AML-193 (cell line): ENCODE results near the gene SLC9A9.

Experiments
- DNase-seq, 2 experiments: peaks; one replicate each; lab custom pipeline; 2025; lab: John Stamatoyannopoulos, UW

Gene SLC9A9

GRCh38 chr3:143247073-143247472, 601.2 kb downstream of the SLC9A9 start:
- no peak for DNase-seq

GRCh38 chr3:143245692-143246091, 602.6 kb downstream of the SLC9A9 start:
- no peak for DNase-seq

DNA sequence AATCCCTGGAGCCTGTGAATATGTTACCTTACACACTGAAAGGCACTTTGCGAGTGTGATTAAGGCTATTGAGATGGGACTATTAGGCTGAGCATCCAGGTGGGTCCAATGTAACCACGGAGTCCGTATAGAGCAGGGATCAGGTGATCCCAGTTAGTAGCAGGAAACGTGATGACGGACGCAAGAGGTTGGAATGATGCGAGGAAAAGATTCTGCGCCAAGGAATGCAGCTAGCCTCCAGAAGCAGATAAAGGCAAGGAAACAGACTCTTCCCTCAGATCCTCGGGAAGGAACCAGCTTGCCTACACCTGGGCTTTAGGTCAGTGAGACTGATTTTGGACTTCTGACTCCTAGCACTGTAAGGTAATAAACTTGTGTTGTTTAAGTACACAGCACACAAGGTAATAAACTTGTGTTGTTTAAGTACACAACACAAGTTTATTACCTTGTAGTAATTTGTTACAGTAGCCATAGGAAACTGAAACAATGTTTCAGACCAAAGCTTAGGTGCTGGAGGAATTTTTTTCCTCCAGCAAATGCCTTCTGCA, 603.7 kb downstream of the SLC9A9 start:
- no peak for DNase-seq

DNA sequence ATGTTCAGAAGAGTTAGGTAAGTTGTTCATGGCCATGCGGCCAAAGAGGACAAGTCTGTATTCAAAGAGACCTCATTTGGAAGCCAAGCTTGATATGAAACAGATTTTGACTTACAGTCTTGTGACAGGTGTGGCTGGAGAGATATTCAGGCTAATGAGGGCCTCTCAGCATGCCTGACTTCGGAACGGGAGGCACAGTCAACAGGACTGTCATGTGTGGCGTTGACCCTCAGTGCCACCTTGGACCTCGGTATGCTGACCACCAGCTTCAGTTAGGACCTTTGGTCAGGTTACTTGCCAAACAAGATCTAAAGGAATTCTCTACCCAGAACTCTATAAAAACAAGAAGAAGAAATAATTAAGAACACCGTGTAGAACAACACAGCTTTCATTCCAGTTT, 604.6 kb downstream of the SLC9A9 start:
- DNase-seq = no peak

DNA sequence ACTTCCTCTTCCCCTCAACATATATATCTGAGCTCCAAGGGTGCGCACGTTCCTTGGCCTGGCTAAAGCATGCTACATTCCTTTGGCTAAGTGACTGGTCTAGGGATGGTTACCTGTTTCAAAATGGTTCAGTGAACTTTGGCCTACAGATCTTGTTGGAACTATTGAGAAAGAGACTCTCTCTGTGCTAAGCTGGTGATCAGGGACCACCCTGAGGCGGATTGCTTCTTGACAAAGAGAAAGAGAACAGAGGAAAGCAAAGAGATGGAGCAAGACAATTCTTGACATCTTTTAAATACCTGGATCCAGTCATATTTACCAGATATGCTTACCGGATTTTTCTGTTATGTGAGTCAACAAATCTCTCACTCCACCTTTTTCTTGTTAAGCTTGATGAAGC, 605.6 kb downstream of the SLC9A9 start:
- DNase-seq = no peak

- no peak for DNase-seq
Measured at GRCh38 chr3:143242101-143242500, 606.2 kb downstream of the SLC9A9 start.

DNA sequence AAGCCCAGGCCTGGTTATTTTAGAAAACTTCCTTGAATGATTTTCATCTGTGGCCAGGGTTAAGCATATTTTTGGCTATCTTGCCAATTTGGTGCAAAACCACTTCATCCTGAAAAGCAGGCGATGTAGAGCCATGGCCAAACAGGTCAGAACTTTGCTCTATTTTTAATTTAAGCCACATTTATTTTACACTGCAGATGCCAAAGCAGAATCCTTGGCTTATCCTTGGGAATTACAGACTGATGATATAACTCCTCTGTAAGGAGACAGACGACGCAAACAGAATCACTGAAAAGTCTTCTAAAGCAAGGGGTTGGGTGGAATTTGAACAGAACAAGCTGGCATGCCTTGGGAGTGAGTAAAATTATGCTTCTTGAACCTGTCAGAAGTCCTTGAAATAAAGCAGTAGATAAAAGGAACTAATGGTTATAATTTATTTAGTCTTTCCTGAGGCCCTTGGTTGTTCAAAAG, 606.8 kb downstream of the SLC9A9 start:
- DNase-seq = no peak

GRCh38 chr3:143240886-143241285, 607.4 kb downstream of the SLC9A9 start:
- DNase-seq = no peak

GRCh38 chr3:143239031-143239430, 609.2 kb downstream of the SLC9A9 start:
- no peak for DNase-seq

GRCh38 chr3:143237077-143237627, 611.1 kb downstream of the SLC9A9 start:
- DNase-seq = no peak

DNA sequence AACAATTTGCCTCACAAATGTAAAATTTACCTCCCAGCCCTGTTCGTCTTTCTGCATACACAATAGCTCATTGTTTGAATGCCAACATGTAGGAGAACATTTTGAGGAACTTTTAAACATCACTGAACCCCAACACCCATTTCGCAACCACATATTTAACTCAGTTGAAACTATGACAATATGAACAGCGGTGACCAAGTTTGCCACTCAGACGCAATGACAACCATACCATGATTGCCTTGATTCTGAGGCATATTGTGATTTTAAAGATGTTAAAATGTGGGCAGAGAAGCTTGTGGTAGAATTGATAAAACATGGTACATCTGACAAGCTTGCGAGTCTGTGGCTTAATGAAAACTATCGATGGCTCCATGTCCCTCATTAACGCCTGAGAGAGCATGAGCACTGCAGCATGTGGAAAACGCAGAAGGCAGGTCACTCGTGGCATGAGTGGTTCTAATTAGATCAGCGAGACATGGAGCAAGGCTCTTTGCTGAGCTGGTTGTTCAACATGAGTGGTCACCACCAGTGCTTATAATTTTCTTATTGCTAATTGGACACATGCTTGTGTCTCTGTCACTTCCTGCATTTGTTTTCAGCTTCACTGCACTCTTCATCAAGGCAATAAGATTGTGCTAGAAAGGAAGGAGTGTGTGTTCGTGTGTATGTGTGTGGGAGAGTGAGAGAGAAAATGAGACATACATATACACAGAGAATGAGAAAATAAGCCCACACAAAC, 611.9 kb downstream of the SLC9A9 start:
- DNase-seq = peak; percentile 57 to 59

DNA sequence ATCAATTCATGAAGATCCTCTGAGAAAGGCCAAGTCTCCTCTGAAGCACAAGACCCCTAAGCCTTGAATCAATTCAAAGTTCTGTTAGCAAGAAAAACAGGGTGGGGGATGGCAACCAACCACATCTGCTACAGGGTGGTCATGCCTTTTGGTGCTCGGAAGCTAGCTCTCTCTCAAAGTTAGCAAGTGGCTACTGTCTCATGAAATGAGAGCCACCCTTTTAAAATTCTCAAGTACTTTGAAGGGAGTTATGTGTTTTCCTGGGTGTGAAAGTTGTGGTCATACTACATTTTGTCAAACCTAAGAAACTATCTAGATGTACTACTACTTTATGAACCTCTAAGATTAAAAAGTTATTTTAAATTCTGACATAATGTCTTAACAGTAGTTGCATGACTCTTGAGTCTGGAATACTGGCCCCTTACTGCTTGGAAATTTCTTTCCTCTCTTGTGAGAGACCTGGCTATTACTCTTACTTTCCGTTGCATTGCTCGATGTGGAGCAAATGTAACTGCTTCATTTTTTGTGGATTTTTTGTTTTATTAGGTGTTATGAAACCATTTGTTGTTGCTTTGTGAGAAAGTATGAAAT, 612.6 kb downstream of the SLC9A9 start:
- DNase-seq = no peak

- DNase-seq = no peak
Measured at GRCh38 chr3:143234526-143234925, 613.7 kb downstream of the SLC9A9 start.

DNA sequence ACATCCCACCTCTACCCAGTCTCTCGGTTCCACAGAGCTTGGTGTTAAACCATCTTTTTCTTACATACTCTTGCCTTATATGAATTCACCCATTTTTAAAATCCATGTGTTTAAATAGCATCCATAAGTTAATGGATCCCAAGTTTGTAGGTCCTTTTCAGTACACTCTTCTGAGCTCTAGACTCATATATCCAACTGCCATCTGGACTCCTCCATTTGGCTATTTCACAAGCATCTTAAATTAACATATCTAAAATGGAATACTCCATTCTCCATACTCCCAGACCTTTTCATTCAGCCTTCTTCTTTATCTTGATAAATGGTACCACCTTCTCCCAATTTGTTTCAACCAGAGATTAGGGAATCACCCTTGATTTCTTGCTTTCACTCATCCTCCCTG, 615.3 kb downstream of the SLC9A9 start:
- DNase-seq = no peak

GRCh38 chr3:143228405-143228804, 619.9 kb downstream of the SLC9A9 start:
- no peak for DNase-seq

GRCh38 chr3:143226678-143227291, 621.5 kb downstream of the SLC9A9 start:
- DNase-seq = no peak

DNA sequence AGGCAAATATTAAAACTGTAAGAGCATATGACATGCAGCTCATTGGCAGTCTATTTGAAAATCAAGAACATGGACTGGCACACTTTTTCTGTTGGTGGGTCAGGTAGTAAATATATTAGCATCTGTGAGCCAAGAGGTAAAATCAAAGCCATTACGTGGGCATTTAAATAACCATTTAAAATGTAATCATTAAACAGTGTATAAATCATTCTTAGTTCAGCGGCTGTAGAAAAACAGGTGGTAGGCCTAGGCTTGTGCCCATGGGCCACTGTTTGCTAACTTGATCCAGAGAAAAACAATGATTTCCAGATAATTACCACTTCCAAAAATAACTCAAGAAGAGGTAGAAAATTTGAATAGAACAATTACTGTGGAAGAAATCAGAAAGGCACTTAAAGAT, 623.6 kb downstream of the SLC9A9 start:
- DNase-seq = no peak

DNA sequence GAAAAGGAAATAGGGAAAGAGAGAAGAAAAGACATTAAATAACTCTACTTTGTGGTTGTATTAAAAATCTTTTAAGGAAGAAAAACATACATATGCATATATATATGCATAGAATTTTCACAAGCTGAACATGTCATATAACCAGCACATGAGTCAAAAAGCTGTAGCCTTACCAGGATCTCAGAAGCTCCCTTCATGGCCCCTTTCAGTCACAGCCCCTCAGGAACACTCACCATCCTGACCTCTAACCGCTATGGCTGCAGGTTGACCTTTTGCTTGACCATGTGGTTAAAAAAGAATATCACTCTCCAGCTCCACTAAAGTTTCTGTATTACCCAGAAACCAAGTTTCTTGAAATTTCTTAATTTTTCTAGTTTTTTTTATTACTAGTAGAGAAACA, 625.3 kb downstream of the SLC9A9 start:
- no peak for DNase-seq

GRCh38 chr3:143222505-143222904, 625.8 kb downstream of the SLC9A9 start:
- DNase-seq = no peak

DNA sequence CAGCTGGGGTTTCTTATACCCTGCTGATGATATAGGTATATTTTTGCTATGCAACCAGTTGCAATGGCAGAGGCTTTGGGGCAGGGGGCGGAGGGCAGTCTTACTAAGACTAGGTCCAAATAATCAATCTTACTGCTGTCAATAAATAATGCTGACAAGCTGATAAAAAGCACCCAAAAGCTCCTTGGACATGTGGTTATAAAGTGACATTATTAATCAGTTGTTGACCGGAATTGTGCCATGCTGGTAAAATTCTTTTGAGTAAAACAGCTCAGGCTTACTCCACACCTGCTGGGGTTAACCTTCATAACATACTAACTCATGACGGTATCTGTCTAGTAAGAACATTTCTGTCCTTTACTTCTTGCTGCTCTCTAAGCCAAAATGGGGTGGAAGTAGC, 626.8 kb downstream of the SLC9A9 start:
- no peak for DNase-seq

GRCh38 chr3:143220741-143221140, 627.5 kb downstream of the SLC9A9 start:
- no peak for DNase-seq

GRCh38 chr3:143218166-143218835, 630.0 kb downstream of the SLC9A9 start:
- DNase-seq = no peak
